Kidney (tissue), 14 donors: ENCODE measurements around the gene TST. TPM values are rescaled to one million over a fixed set of nuclear protein-coding genes. Genes with fewer than 3 reads are reported as not detected.

Experiments used
- DNase-seq, 5 donors: peaks; one replicate each; pipeline ENCODE4 v3.0.0-alpha.2; 2013 to 2020
- FAIRE-seq: peaks from 2 replicates; lab custom pipeline; 2012; peaks lifted over from hg19 to GRCh38; lab: Jason Lieb, UNC
- H3K27ac ChIP-seq, 2 donors: one replicate each; pipeline ENCODE4 v1.7.0; 2013; ENCODE audit warnings: low read depth in 2 of 2, low read length in 2 of 2, inconsistent platforms in 1 of 2
- H3K27me3 ChIP-seq: one replicate; pipeline ENCODE4 v1.7.1; 2013; ENCODE audit warnings: low read length, inconsistent platforms; ENCODE audit not compliant: control insufficient read depth, insufficient read depth
- H3K36me3 ChIP-seq, 3 donors: one replicate each; pipeline versions ENCODE4 v1.7.0 to v1.7.1; 2013; ENCODE audit warnings: low read length in 3 of 3, control low read depth in 1 of 3, inconsistent platforms in 1 of 3; ENCODE audit not compliant: insufficient read depth in 3 of 3, control insufficient read depth in 2 of 3
- H3K4me1 ChIP-seq, 3 donors: one replicate each; pipeline versions ENCODE4 v1.7.0 to v1.7.1; 2013; ENCODE audit warnings: low read length in 3 of 3, inconsistent platforms in 1 of 3, low read depth in 1 of 3; ENCODE audit not compliant: control insufficient read depth in 2 of 3, insufficient read depth in 2 of 3
- H3K4me3 ChIP-seq, 3 donors: one replicate each; pipeline versions ENCODE4 v1.7.0 to v1.8.1; 2013; ENCODE audit warnings: low read length in 3 of 3, control low read depth in 1 of 3, inconsistent platforms in 1 of 3
- H3K9ac ChIP-seq, 3 donors: one replicate each; pipeline versions ENCODE4 v1.7.0 to v1.7.1; 2013; ENCODE audit warnings: low read length in 3 of 3, control low read depth in 1 of 3, inconsistent platforms in 1 of 3
- H3K9me3 ChIP-seq, 3 donors: one replicate each; pipeline versions ENCODE4 v1.7.0 to v1.7.1; 2013; ENCODE audit warnings: low read length in 3 of 3, control low read depth in 1 of 3, inconsistent platforms in 1 of 3; ENCODE audit not compliant: control insufficient read depth in 2 of 3, insufficient read depth in 1 of 3
- CTCF ChIP-seq: IDR thresholded peaks from 3 replicates; pipeline ENCODE4 v1.5.1; 2012; ENCODE audit warnings: mild to moderate bottlenecking, moderate library complexity, borderline replicate concordance; ENCODE audit not compliant: insufficient read depth; ENCODE audit errors: extremely low read depth
- intact Hi-C: fragments of 100-400 bp; cut with DNase I; formaldehyde crosslinking; loops from one replicate; pipeline ENCODE4 v1.11.1; 2022
- polyA plus RNA-seq: library from polyadenylated mRNA; stranded (reverse); fragments of 350-450 nt; fragmentation: Illumina TruSeq; extraction: RNeasy Lipid Tissue Mini Kit (QIAGEN cat#74804); gene quantifications from one replicate; pipeline ENCODE4 v1.2.3, GENCODE V29; 2014; ENCODE audit warnings: low read depth, low replicate concordance; ENCODE audit not compliant: insufficient read depth
- total RNA-seq: library from RNA; stranded (reverse); fragmentation: NEBNext Ultra II Directional; extraction: Animal tissue kit (Norgen Biotek cat#: 25700); gene quantifications from one replicate; pipeline ENCODE4 v1.2.1, GENCODE V29; 2021
- donor health status: control.
- donor health status: control.
- donor health status: control.
- donor health status: control.
- donor health status: control.
- donor health status: DM: yes; HTN: yes; CAD: no.
- donor health status: Normal renal cell carcinoma (clear cell type).

TST gene
- total and polyA plus RNA-seq, 2 donors from 2014 or later = 48.7 to 283 TPM

- H3K4me3 ChIP-seq = peak overlapping the region in 2 of 3 donors; percentile 2 to 35
- peak in 4 of 5 donors; percentile 15 to 75 (median 64) for DNase-seq
- peaks cover 2 to 15% (median 2%) of the 10 kb centered on the region in 3 donors for H3K36me3 ChIP-seq
Observed at GRCh38 chr22:37025500-37026070, 6.3 kb upstream of the TST start.

DNA sequence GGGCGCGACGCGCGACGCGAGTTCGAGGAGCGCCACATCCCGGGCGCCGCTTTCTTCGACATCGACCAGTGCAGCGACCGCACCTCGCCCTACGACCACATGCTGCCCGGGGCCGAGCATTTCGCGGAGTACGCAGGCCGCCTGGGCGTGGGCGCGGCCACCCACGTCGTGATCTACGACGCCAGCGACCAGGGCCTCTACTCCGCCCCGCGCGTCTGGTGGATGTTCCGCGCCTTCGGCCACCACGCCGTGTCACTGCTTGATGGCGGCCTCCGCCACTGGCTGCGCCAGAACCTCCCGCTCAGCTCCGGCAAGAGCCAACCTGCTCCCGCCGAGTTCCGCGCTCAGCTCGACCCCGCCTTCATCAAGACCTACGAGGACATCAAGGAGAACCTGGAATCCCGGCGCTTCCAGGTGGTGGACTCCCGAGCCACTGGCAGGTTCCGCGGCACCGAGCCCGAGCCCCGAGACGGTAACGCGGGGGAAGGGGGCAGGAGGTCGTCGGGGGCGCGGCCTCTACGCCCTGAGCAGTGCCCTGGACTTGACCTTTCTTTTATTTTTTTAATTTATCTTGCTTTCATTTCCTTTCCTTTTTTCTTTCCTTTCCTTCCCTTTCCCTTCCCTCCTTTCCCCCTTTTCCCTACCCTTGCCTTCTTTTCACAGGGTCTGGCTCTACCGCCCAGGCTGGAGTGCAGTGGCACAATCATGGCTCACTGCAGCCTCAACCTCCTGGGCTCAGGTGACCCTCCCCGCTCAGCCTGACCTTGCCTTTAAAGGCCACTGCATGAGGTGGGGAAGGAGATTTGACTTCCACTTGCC is 5.3 kb upstream of the TST start:
- no peaks in the 10 kb centered on the region for H3K27me3 ChIP-seq
- H3K9me3 ChIP-seq = no peaks in the 10 kb centered on the region
- intact Hi-C loops = no loop called here
- peak overlapping the region; percentile 42 to 43 for H3K27ac ChIP-seq
- H3K9ac ChIP-seq = no peak overlapping the region
- H3K36me3 ChIP-seq = peaks cover 2 to 15% (median 2%) of the 10 kb centered on the region in 3 donors
- H3K4me3 ChIP-seq = peak overlapping the region in 2 of 3 donors; percentile 2 to 35
- FAIRE-seq (no peak), DNase-seq (peak in 1 of 5 donors; percentile 67)
- H3K4me1 ChIP-seq = peaks cover 0 to 21% (median 5%) of the 10 kb centered on the region in 3 donors
- TF ChIP-seq CTCF = no peak

More at GRCh38 chr22:37025500-37026070, 6.3 kb upstream of the TST start:
- intact Hi-C loops = no loop called here
- Histone ChIP-seq H3K27me3 (no peaks in the 10 kb centered on the region), H3K9ac (no peak overlapping the region), H3K9me3 (no peaks in the 10 kb centered on the region), H3K27ac (peak overlapping the region in 1 of 2 donors; percentile 42), H3K4me1 (peaks cover 0 to 21% (median 5%) of the 10 kb centered on the region in 3 donors)
- FAIRE-seq = no peak
- no peak for TF ChIP-seq CTCF

GRCh38 chr22:37023743-37024338 is 4.6 kb upstream of the TST start:
- DNase-seq (peak in 2 of 5 donors; percentile 37 to 54), FAIRE-seq (no peak)
- no peak for TF ChIP-seq CTCF
- intact Hi-C loops = no loop called here
- no peak overlapping the region for H3K4me3 ChIP-seq
- H3K4me1 ChIP-seq = peaks cover 0 to 21% (median 5%) of the 10 kb centered on the region in 3 donors
- H3K9ac ChIP-seq = no peak overlapping the region
- peak overlapping the region in 1 of 2 donors; percentile 43 for H3K27ac ChIP-seq
- peaks cover 2 to 12% (median 2%) of the 10 kb centered on the region in 3 donors for H3K36me3 ChIP-seq
- no peaks in the 10 kb centered on the region for H3K9me3 ChIP-seq
- H3K27me3 ChIP-seq = no peaks in the 10 kb centered on the region
